ENCODE data around the gene SEMA4B.
A peak's percentile ranks its signal among the peaks of the same experiment; 100 is the strongest.
"Not testable (repeated sequence)": the region's sequence is repeated elsewhere in the genome, so short reads cannot be mapped to it uniquely, and the experiment has no call there.

The SEMA4B gene

DNA sequence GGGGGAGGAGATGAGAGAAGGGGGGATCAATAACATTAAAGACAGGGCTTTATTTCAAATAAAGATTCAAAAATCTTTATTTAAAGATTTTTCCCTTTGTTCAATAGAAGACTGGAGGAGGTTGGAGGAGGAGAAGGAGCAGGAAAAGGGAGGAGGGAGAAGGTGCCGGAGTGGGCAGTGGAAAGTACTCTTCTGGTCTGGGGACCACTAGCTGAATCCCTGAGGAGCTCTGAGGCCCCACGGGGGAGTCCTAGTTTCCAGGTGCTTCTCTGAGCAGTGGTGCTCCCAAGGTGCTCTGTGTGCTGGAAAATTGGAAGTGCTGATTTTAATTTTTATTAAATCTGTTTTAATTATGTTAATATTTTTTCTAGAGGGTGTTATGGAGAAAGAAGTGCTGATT is 19.4 kb upstream of the SEMA4B start:
- DNase-seq: no peak

DNA sequence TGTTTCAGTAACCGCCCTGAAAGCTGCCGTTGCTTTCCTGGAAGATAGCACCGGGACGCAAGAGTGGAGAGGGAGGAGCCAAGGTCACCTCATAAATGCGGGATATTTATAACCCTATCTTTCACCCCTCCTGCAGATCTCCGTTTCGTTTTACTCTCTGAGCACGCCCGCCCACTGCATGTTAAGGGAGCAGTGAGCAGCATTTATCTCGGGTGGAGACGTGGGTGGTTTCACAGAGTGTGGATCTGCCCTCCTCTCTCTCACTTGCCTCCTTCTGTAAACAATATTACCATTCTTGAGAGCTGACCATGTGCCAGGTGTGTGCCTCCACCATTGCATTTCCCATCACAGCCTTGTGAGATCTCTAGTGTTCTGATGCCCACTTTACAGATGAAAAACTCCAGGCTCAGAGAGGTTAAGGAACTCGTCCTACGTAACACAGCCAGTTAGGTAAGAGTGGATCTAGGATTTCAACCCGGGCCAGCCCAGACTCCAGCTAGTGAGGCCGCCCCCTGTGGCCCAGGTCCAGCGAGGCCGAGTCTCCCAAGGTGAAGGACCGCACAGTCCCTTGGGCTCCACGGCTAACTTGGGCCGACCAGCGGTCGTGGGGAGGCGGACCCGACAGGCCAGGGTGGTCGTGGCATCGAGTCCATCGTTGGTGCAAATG is 16.9 kb upstream of the SEMA4B start:
- DNase-seq: no peak

DNA sequence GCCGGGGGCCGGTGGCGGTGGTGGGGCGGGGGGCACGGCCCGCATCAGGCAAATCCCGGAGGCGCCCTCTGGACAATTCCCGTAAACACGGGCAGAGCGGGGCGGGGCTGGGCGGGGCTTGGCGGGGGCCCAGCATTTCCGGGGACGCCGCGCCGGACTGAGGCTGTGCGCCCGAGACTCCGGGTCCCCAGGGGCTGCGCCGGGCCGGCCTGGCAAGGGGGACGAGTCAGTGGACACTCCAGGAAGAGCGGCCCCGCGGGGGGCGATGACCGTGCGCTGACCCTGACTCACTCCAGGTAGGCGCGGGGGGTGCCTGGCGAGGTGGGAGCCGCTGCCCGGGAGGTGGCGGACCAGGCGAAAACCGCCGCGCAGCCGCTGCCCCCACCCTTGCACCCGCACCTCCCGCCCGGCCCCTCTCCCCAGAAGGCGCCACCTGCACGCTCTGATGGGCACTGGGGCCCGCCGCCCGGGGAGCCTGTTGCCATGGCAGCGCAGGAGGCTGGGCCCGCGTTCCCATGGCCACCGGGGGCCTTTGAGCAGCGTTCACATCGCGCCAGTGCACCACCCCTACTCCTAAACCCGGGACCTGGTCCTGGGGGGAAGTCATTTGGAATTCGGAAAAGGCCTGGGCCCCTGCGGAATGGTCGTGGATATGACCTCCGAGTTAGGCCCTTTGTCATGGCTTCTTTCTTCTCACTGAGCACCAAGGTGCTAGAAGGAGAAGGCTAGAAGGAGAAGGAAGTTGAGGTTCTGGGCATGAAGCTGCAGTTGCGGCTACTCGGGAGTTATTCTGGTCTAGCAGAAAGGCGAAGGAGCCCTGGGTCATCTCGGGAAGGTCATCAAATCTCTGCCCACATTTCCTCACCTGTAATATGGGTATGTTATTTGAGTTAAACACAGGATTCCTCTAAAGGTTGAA is 16.1 kb upstream of the SEMA4B start:
- peak; percentile 90 for DNase-seq

GRCh38 chr15:90187257-90187868 is 13.8 kb upstream of the SEMA4B start:
- no peak for DNase-seq

DNA sequence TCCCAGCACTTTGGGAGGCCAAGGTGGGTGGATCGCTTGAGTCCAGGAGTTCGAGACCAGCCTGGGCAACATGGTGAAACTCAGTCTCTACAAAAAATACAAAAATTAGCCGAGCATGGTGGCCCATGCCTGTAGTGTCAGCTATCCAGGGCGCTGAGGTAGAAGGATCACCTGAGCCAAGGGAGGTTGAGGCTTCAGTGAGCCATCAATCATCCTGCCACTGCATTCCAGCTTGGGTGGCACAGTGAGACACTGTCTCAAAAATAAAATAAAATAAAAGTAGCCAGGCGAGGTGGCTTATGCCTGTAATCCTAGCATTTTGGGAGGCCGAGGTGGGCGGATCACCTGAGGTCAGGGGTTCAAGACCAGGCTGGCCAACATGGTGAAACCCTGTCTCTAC is 13.1 kb upstream of the SEMA4B start:
- DNase-seq: not testable (repeated sequence)

DNA sequence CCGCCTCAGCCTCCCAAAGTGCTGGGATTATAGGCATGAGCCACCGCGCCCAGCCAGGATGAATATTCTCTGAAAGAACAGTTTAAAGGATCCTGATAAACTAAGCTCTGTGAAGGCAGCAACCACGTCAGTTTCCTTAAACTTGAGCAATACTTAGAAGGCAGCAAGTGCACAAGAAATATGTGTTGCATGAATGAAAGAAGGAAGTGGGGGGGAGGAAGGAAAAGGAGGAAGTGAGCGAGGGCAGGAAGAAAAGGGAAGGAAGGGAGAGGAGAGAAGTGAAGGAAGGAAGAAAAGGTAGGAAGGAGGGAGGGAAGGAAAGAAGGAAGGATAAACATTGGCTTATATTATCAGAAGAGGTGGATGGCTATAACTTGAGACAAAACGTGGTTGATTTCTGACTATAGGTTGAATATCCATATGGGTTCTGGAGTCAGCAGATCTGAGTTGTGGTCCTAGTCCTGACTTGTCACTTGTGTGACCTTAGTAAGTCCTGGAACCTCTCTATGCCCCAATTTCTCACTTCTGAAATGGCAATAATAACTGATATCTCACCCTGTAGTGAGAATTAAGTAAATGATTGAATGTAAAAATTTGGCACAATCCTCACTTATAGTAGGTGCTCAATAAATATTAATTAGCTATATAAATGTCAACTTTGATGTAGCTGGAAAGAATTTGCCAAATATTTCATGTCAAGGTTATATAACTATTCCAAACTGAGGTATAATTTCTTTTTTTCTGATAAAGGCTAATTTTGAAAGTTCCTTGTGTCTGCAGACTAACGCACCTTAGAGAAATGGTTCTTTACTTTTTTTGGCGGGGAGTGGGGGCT is 12.0 kb upstream of the SEMA4B start:
- no peak for DNase-seq

GRCh38 chr15:90189781-90190467 is 11.2 kb upstream of the SEMA4B start:
- DNase-seq: no peak

GRCh38 chr15:90190606-90191343 is 10.4 kb upstream of the SEMA4B start:
- no peak for DNase-seq

DNA sequence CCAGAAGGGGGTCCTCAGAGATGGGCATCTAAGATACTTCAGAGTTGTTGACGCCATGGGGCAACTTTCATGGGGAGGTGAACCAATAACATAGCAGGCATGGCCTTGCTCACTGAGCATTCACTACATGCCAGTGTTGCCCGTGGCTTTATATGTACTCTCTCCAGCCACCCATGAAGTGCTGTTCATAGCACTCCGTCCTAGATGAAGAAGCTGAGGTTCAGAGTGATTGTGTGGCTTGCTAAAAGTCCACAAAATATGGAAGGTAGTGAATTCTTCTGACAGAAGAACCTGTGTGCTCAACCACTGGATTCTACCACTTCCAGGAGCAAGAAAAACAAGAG is 9.8 kb upstream of the SEMA4B start:
- no peak for DNase-seq

GRCh38 chr15:90191794-90192509 is 9.2 kb upstream of the SEMA4B start:
- peak; percentile 77 for DNase-seq

- no peak for DNase-seq
Measured at GRCh38 chr15:90192961-90193786, 8.0 kb upstream of the SEMA4B start.

GRCh38 chr15:90194655-90195054 is 6.5 kb upstream of the SEMA4B start:
- no peak for DNase-seq

DNA sequence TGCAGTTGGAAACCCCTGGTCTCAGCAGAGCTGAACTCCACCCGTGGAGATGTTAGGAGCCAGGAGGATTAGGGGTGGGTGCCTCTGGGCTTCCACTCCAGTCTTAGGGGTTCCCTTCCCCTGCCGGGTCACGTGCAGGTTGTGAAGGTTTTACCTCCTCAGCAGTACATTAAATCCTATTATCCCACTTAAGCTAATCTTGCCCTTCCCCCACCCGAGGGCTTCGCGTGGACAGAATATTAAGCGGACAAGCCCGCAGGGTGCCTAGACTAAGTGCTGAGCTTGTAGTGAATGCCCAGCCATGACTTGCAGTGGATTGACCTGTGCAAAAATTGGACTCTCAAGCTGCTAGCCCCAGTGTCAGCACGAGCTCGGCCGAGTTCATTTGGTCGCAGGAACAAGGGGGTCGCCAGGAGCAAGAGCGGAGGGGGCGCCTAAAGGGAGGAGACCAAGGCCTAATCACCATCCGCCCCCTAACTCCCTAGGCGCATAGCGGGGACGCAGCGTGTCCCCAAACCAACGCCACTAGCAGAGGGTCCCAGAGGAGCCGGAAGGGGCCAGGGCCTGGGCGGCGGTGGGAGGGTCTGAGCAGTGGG is 498 bp upstream of the SEMA4B start:
- DNase-seq: peak; percentile 76

- peak; percentile 82 for DNase-seq
Measured at GRCh38 chr15:90201944-90202375, 830 bp downstream of the SEMA4B start.

DNA sequence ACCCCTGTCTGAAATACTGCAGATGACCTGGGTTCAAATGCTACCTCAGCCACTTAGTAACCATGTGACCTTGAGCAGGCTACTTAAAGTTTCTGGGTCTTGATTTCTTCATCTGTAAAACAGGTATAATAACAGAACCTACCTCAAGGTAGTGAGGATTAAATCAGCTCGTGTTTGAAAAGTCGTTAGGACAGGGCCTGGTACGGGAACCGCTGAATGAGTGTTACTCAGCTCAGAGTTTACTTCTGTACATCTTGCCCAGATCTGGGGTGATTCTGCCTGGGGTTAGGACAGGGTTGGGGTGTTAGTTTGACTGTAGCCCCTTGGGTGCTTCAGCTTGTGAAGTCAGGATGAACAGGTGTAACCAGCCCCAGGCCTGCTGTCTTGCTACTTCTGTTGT is 1.8 kb downstream of the SEMA4B start:
- DNase-seq: no peak

DNA sequence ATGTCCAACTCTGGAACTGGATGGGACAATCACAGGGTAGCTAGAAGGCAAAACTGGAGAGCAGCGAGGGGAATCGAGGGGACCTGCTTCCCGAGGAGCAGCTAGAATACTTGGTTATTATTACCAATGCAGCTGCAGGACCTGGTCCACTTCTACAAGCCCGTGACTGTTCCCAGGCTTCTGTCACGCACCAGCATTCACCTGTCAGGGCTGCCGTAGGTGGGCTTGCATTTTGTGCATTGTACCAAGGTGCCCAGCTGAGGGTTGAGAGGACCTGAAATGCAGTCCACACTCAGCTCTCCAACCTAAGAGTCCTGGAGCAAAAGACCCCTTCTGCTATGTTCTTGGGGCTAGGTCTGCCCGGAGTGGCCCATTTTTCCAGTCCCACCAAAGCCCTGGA is 2.3 kb downstream of the SEMA4B start:
- no peak for DNase-seq

DNA sequence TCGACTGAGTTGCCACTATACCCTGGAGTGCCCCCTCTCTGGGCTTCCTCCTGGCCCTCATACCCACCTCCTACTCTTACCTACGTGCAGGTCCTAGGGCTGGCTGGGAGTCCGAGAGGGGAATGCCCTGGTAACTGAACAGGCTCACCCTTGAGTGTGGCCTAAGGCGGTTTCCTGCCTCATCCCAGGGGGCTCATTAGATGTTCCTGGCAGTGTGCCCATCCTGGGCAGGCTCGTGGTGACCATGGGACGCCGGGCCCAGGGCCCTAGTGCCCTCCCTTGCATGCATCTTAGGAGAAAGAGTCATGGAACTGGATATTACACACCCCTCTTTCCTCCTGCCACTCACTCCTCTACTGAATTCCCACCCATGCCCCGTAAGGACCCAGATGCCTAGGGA is 2.8 kb downstream of the SEMA4B start:
- no peak for DNase-seq

GRCh38 chr15:90205050-90205848 is 4.1 kb downstream of the SEMA4B start:
- DNase-seq: no peak

DNA sequence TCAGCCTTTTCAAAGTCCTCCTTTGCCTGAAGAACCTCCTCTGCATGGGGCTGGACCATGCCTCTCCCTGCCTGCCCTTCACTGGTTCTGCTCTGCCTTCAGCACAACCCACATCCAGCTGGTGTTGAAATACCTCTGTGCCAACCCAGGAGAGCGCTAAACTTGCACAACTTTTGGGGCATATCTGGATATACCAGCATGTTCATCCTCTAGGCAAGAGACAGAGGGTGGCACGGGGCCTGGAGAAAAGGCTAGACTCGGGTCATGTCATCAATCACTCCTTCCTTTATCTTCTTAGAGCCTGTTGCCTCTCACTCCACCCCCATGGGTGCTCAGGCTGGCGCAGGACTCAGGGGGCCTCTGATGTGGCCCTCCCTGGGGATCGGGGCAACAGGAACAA is 4.8 kb downstream of the SEMA4B start:
- DNase-seq: no peak
